GM19351 (cell line): ENCODE measurements around the gene TRPV6.
A peak's percentile ranks its signal among the peaks of the same experiment; 100 is the strongest.

Experiments
- ATAC-seq: cut with Tn5 transposase; IDR thresholded peaks from one replicate; pipeline ENCODE4 v1.9.1; 2021; ENCODE audit warnings: mild to moderate bottlenecking, moderate library complexity; ENCODE audit not compliant: unreplicated experiment

TRPV6 gene

GRCh38 chr7:142855114-142855743 is 30.3 kb downstream of the TRPV6 start:
- ATAC-seq: peak; percentile 11

GRCh38 chr7:142854372-142855113 is 31.0 kb downstream of the TRPV6 start, which contains the start of gene EPHB6:
EPHB6 (plus strand) TSS chr7:142855076; CDS start chr7:142863228, 8,152 bp downstream.
- peak; percentile 57 for ATAC-seq

- ATAC-seq: peak; percentile 77
These were observed 31.7 kb downstream of the TRPV6 start for GRCh38 chr7:142853739-142854371.

- ATAC-seq: no peak
These were observed 33.6 kb downstream of the TRPV6 start for GRCh38 chr7:142851919-142852318.

- no peak for ATAC-seq
These were observed 34.3 kb downstream of the TRPV6 start for GRCh38 chr7:142851269-142851668.

- no peak for ATAC-seq
These were observed 38.2 kb downstream of the TRPV6 start for GRCh38 chr7:142847353-142847752.

- ATAC-seq: no peak
These were observed 43.2 kb downstream of the TRPV6 start for GRCh38 chr7:142842251-142842766.

- ATAC-seq: no peak
These were observed 46.9 kb downstream of the TRPV6 start for GRCh38 chr7:142838461-142839213.

- no peak for ATAC-seq
These were observed 49.1 kb downstream of the TRPV6 start for GRCh38 chr7:142836426-142836825.

GRCh38 chr7:142835487-142835886 is 50.1 kb downstream of the TRPV6 start:
- no peak for ATAC-seq

- ATAC-seq: peak; percentile 69
These were observed 52.1 kb downstream of the TRPV6 start for GRCh38 chr7:142833174-142834048.

- no peak for ATAC-seq
These were observed 53.1 kb downstream of the TRPV6 start for GRCh38 chr7:142832417-142832816.

- ATAC-seq: no peak
These were observed 57.5 kb downstream of the TRPV6 start for GRCh38 chr7:142827951-142828500.

GRCh38 chr7:142822714-142823113 is 62.8 kb downstream of the TRPV6 start:
- no peak for ATAC-seq
